HepG2 (cell line): ENCODE measurements around the gene KCNQ5. TPM values are rescaled to one million over a fixed set of nuclear protein-coding genes. Genes with fewer than 3 reads are reported as not detected.

Source experiments
- ATAC-seq: fragments of 200-7000 bp; cut with Tn5 transposase; 3 replicates; pipeline ENCODE4 v1.9.1; 2020; ENCODE audit warnings: mild to moderate bottlenecking, moderate library complexity
- BruUV-seq: library from RNA; stranded (reverse); fragments of 400-500 nt; replicated peaks from 2 replicates; lab custom pipeline; 2021; lab: Mats Ljungman, UMichigan
- CTCF ChIA-PET: fragments of 300-600 bp; formaldehyde crosslinking; extraction: SDS; loops from one replicate; lab custom pipeline; 2021; ENCODE audit warnings: low total read pairs, inconsistent platforms, low intra/inter-chr PET ratio; lab: Yijun Ruan, JAX
- POLR2A ChIA-PET: fragments of 350-600 bp; sonication (Branson Sonifier 250); formaldehyde crosslinking; loops from one replicate; lab custom pipeline; 2020; ENCODE audit warnings: antibody characterized with exemption, inconsistent platforms; lab: Yijun Ruan, JAX
- DNase-seq: peaks from one replicate; pipeline ENCODE4 v3.0.0-alpha.2; 2015; ENCODE audit warnings: low spot score
- FAIRE-seq: peaks from 3 replicates; lab custom pipeline; 2011; peaks lifted over from hg19 to GRCh38; lab: Jason Lieb, UNC
- H2AFZ ChIP-seq: one replicate; pipeline ENCODE4 v1.6.1; 2011; ENCODE audit warnings: low read length, inconsistent platforms
- H3K27ac ChIP-seq: fragments of 300-600 bp; 3 replicates; pipeline ENCODE4 v1.8.0; 2011; ENCODE audit warnings: mixed run types, mild to moderate bottlenecking, mixed read lengths, low read length, inconsistent platforms; ENCODE audit not compliant: insufficient read depth; ENCODE audit errors: extremely low read length
- H3K27me3 ChIP-seq, 2 experiments: fragments of 200-600 bp in 1 of 2; 2 replicates in 1 of 2; 3 replicates in 1 of 2; pipeline versions ENCODE4 v1.6.0 to v1.8.0; 2011; ENCODE audit warnings: low read length in 2 of 2, mild to moderate bottlenecking in 2 of 2, moderate library complexity in 2 of 2, inconsistent platforms in 1 of 2; ENCODE audit not compliant: insufficient read depth in 2 of 2, control insufficient read depth in 1 of 2
- H3K36me3 ChIP-seq, 2 experiments: fragments of 200-600 bp in 1 of 2; replicated peaks in 1 of 2; 2 replicates in 1 of 2; 3 replicates in 1 of 2; pipeline versions ENCODE4 v1.5.1 to v1.8.0; 2011; ENCODE audit warnings: low read length in 2 of 2, inconsistent platforms in 1 of 2; ENCODE audit not compliant: insufficient read depth in 2 of 2, control insufficient read depth in 1 of 2
- H3K4me1 ChIP-seq: 2 replicates; pipeline ENCODE4 v1.5.1; 2012; ENCODE audit warnings: low read length, inconsistent platforms; ENCODE audit not compliant: insufficient read depth
- H3K4me2 ChIP-seq: 2 replicates; pipeline ENCODE4 v1.6.0; 2011; ENCODE audit warnings: low read depth, low read length, inconsistent platforms
- H3K4me3 ChIP-seq, 3 experiments: fragments of 200-600 bp in 1 of 3; sonication (generic), shearing (Covaris generic) in 1 of 3; replicated peaks in 1 of 3; 2 replicates each; pipeline ENCODE4 v1.5.1; 2011 to 2016; ENCODE audit warnings: low read length in 3 of 3, inconsistent platforms in 2 of 3, low read depth in 2 of 3, mild to moderate bottlenecking in 2 of 3, control low read depth in 1 of 3, mixed read lengths in 1 of 3; ENCODE audit not compliant: insufficient read depth in 1 of 3
- H3K79me2 ChIP-seq: one replicate; pipeline ENCODE4 v1.6.1; 2011; ENCODE audit warnings: low read length, inconsistent platforms; ENCODE audit not compliant: insufficient read depth
- H3K9ac ChIP-seq: 2 replicates; pipeline ENCODE4 v1.6.0; 2011; ENCODE audit warnings: mild to moderate bottlenecking, low read depth, low read length, inconsistent platforms; ENCODE audit not compliant: insufficient read depth
- H3K9me3 ChIP-seq: 2 replicates; pipeline ENCODE4 v1.5.1; 2012; ENCODE audit warnings: mild to moderate bottlenecking, low read length
- H4K20me1 ChIP-seq: 2 replicates; pipeline ENCODE4 v1.6.0; 2011; ENCODE audit warnings: inconsistent platforms, mild to moderate bottlenecking, low read length, moderate library complexity; ENCODE audit not compliant: insufficient read depth
- DNMT1 ChIP-seq: sonication (generic); formaldehyde crosslinking; IDR thresholded peaks from 2 replicates; pipeline ENCODE4 v1.5.1; 2020; ENCODE audit warnings: mild to moderate bottlenecking, missing genetic modification reagents
- JUNB ChIP-seq: sonication (generic); formaldehyde crosslinking; IDR thresholded peaks from 2 replicates; pipeline ENCODE4 v1.8.0; 2022; ENCODE audit warnings: missing genetic modification reagents, mild to moderate bottlenecking, borderline replicate concordance
- KDM1A ChIP-seq: IDR thresholded peaks from 2 replicates; pipeline ENCODE4 v1.6.1; 2016; ENCODE audit warnings: missing compliant biosample characterization
- MAFK ChIP-seq, 2 experiments: IDR thresholded peaks in 1 of 2; conservative IDR thresholded peaks in 1 of 2; 2 replicates each; pipeline ENCODE4 v1.6.1; 2011; ENCODE audit warnings: improper control_type of control experiment in 2 of 2, low read length in 2 of 2
- PAXIP1 ChIP-seq: sonication (generic); formaldehyde crosslinking; conservative IDR thresholded peaks from 2 replicates; pipeline ENCODE4 v1.4.0; 2020; ENCODE audit warnings: mild to moderate bottlenecking, missing genetic modification reagents, moderate library complexity
- PRPF4 ChIP-seq: fragments of 200-400 bp; formaldehyde crosslinking; IDR thresholded peaks from 2 replicates; pipeline ENCODE4 v1.6.1; 2016; ENCODE audit warnings: low read length, low read depth; ENCODE audit not compliant: poor library complexity, severe bottlenecking
- SPEN ChIP-seq: sonication (generic); formaldehyde crosslinking; IDR thresholded peaks from 2 replicates; pipeline ENCODE4 v1.5.1; 2020; ENCODE audit warnings: low read depth, mild to moderate bottlenecking, missing genetic modification reagents
- TBX3 ChIP-seq: fragments of 450-650 bp; IDR thresholded peaks from 2 replicates; pipeline ENCODE4 v1.6.1; 2017; ENCODE audit warnings: antibody characterized with exemption, mild to moderate bottlenecking, inconsistent platforms, borderline replicate concordance
- ZBTB3 ChIP-seq: sonication (generic); formaldehyde crosslinking; IDR thresholded peaks from 2 replicates; pipeline ENCODE4 v1.4.0; 2020; ENCODE audit warnings: low read depth, mild to moderate bottlenecking, moderate library complexity, missing genetic modification reagents, borderline replicate concordance
- ZNF230 ChIP-seq: sonication (generic); formaldehyde crosslinking; IDR thresholded peaks from 2 replicates; pipeline ENCODE4 v1.4.0; 2020; ENCODE audit warnings: mild to moderate bottlenecking, missing genetic modification reagents
- ZNF629 ChIP-seq: sonication (generic); formaldehyde crosslinking; conservative IDR thresholded peaks from 2 replicates; pipeline ENCODE4 v1.5.0; 2020; ENCODE audit warnings: missing genetic modification reagents
- ZNF720 ChIP-seq: sonication (generic); formaldehyde crosslinking; IDR thresholded peaks from 2 replicates; pipeline ENCODE4 v1.4.0; 2020; ENCODE audit warnings: missing genetic modification reagents
- ZNF776 ChIP-seq: sonication (generic); formaldehyde crosslinking; IDR thresholded peaks from 2 replicates; pipeline ENCODE4 v1.4.0; 2020; ENCODE audit warnings: mild to moderate bottlenecking, missing genetic modification reagents
- WGBS: methylation state at CpG from one replicate; pipeline ENCODE4 v1.1.6; 2017; ENCODE audit warnings: low lambda C conversion rate; 5-methylcytosine and 5-hydroxymethylcytosine counted together
- in situ Hi-C: cut with HindIII; loops from 2 replicates; pipeline ENCODE4 v1.10.0; 2017; ENCODE audit warnings: low pct_unique_long_range_greater_than_20kb; ENCODE audit not compliant: extremely low pct_ligation_motif_present
- intact Hi-C: fragments of 100-400 bp; cut with micrococcal nuclease; formaldehyde crosslinking; loops from one replicate; pipeline ENCODE4 v1.10.0; 2022; ENCODE audit not compliant: unreplicated experiment
- polyA plus RNA-seq, 8 experiments: library from polyadenylated mRNA; depleted of rRNA in 3 of 8; stranded (reverse) in 7 of 8; unstranded in 1 of 8; fragments of >200 nt; fragmentation: Illumina TruSeq in 4 of 8; extraction: Trizol in 4 of 8; gene quantifications; 2 replicates each; pipeline versions ENCODE4 v1.2.1 to v1.2.3, GENCODE V29; 2011 to 2016; ENCODE audit warnings: low read depth in 4 of 8, missing spikeins in 1 of 8, mixed read lengths in 1 of 8; ENCODE audit not compliant: insufficient read depth in 1 of 8
- total RNA-seq, 5 experiments: library from RNA; depleted of rRNA; stranded (reverse); fragments of >200 nt; fragmentation: Illumina TruSeq; extraction: Trizol; gene quantifications; 2 replicates each; pipeline ENCODE4 v1.2.3, GENCODE V29; 2016; ENCODE audit warnings: low read depth in 1 of 5
- TF ChIP-seq, protein P1 (sequence below): sonication (generic); formaldehyde crosslinking; IDR thresholded peaks from 2 replicates; pipeline ENCODE4 v1.4.0; 2020; ENCODE audit warnings: missing genetic modification reagents, borderline replicate concordance

The KCNQ5 gene
- total and polyA plus RNA-seq, 2 of the 13 experiments (the other 11 are each of a cell fraction or from before 2014, with no cell fraction given) = 0.04 TPM; not detected in 1

DNA sequence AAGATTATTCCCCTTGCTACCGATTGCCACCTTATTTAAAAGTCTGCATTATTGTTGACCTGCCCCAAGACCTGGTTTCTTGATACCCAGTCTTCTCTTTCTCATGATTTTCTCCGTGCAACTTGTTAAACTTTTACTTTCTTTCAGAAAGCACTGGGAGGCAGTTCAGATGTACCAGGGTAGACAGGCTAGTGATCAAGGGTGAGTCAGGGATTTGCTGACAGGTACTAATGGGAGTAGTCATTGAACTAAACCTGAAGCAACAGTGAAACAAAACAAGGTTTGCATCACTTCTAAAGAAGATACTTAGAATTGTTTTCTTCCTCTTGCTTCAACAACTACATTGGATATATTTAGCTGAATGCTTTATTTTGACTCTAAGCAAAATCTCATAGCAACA is 124.4 kb downstream of the KCNQ5 start:
- Histone ChIP-seq H3K27me3 (no peaks in the 10 kb centered on the region), H4K20me1 (no peaks in the 10 kb centered on the region), H3K36me3 (no peaks in the 10 kb centered on the region), H3K4me2 (no peak overlapping the region), H3K79me2 (no peaks in the 10 kb centered on the region), H3K9me3 (no peaks in the 10 kb centered on the region), H3K4me1 (no peaks in the 10 kb centered on the region), H3K4me3 (no peak overlapping the region), H3K27ac (no peak overlapping the region), H3K9ac (no peak overlapping the region), H2AFZ (no peak overlapping the region)
- intact Hi-C loops = no loop called here
- DNase-seq (no peak), FAIRE-seq (no peak), ATAC-seq (no peak)
- POLR2A ChIA-PET = no interaction called here
- in situ Hi-C loops = no loop called here
- WGBS = 0% methylated on average over 2 of the region's 2 CpGs
- BruUV-seq = no TSS peak
- CTCF ChIA-PET = no interaction called here
- TF ChIP-seq JUNB (CRISPR knock-in tag) (no peak), MAFK (conservative IDR thresholded peaks at IDR 0.05 in 1 of 2, IDR thresholded peaks at IDR 0.05 in 1 of 2; ENCODE audit: low read length in 2 of 2) (peak in 1 of 2 experiments; percentile 16; a peak in 1 of 4 replicates)

DNA sequence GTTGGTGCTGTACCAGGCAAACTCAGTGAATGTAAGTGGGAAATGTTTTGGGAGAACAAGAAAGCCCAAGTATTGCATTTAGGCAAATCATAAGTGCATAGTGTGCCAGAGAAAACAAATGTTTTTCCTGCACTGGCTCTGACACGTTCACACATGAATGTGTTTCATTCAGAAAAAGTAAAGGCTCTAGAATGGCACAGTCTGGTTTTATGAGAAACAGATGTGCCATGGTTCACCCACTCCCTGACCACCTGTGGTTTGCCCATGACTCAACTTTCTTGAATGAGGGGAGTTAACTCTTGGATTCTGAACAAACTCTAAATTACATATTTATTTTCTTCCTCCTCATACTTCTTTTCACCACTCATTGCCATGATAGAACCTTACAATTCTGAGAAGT is 126.9 kb downstream of the KCNQ5 start:
- Histone ChIP-seq H3K79me2 (no peaks in the 10 kb centered on the region), H3K27ac (no peak overlapping the region), H3K27me3 (no peaks in the 10 kb centered on the region), H3K9me3 (no peaks in the 10 kb centered on the region), H3K4me3 (no peak overlapping the region), H3K4me2 (no peak overlapping the region), H3K36me3 (no peaks in the 10 kb centered on the region), H2AFZ (no peak overlapping the region), H3K4me1 (no peaks in the 10 kb centered on the region), H4K20me1 (no peaks in the 10 kb centered on the region), H3K9ac (no peak overlapping the region)
- WGBS = 0% methylated on average over 1 of the region's 1 CpG
- POLR2A ChIA-PET = no interaction called here
- DNase-seq = no peak
- intact Hi-C loops = no loop called here
- FAIRE-seq = no peak
- in situ Hi-C loops = no loop called here
- ATAC-seq = no peak
- TF ChIP-seq KDM1A (CRISPR knock-in tag) (no peak), ZNF629 (no peak), SPEN (CRISPR knock-in tag) (no peak), ZBTB3 (CRISPR knock-in tag) (no peak), ZNF230 (CRISPR knock-in tag) (no peak), DNMT1 (CRISPR knock-in tag) (no peak), TBX3 (no peak), ZNF776 (CRISPR knock-in tag) (no peak), ZNF720 (CRISPR knock-in tag) (no peak), PAXIP1 (CRISPR knock-in tag) (no peak), JUNB (CRISPR knock-in tag) (no peak), PRPF4 (no peak)
- TF ChIP-seq, protein P1, sequence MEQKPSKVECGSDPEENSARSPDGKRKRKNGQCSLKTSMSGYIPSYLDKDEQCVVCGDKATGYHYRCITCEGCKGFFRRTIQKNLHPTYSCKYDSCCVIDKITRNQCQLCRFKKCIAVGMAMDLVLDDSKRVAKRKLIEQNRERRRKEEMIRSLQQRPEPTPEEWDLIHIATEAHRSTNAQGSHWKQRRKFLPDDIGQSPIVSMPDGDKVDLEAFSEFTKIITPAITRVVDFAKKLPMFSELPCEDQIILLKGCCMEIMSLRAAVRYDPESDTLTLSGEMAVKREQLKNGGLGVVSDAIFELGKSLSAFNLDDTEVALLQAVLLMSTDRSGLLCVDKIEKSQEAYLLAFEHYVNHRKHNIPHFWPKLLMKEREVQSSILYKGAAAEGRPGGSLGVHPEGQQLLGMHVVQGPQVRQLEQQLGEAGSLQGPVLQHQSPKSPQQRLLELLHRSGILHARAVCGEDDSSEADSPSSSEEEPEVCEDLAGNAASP (CRISPR knock-in tag) = no peak
- BruUV-seq = no TSS peak
- CTCF ChIA-PET = no interaction called here
